Superior temporal gyrus (tissue), 1 donor: ENCODE results near the gene IFIH1.

ENCODE experiments used
- DNase-seq: peaks from one replicate; pipeline ENCODE4 v3.0.0-alpha.2; 2016; ENCODE audit errors: extremely low spot score

Gene IFIH1

DNA sequence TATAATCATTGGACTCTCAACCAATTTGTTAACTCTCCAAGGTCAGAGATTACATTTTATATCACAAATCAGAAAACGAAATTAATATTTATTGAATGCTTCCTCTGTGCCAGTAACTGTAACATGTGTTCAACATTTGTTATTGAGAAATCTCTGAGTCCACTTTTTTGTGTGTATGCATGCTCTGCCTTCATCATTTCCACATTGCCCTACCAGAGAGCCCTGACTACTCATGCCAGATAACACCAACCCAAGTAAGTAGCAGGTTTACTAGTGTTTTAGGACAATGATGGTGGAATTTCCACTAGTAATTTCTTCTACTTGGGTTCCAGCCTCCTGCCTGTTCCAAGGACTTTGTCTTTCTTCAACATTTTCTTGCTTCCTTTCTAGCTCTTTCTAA, 61.1 kb downstream of the IFIH1 start:
- no peak for DNase-seq

DNA sequence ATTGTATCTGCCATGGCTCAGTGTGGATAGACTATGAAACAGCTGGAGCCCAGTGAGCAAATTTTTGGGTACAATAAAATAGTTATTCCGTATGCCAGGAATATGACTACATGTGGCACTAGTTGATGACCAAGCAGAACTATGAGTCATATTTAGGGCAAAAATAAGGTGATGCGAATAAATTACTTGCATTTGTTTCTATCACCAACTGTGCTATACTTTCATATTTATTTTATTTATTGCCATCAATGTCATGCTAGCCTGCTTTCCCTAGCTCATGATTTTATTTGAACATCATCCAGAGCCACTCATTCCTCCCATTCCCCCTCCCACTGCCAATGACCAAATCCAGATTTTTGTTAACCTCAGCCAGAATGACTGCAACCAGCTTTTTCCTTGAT, 61.9 kb downstream of the IFIH1 start:
- no peak for DNase-seq

DNA sequence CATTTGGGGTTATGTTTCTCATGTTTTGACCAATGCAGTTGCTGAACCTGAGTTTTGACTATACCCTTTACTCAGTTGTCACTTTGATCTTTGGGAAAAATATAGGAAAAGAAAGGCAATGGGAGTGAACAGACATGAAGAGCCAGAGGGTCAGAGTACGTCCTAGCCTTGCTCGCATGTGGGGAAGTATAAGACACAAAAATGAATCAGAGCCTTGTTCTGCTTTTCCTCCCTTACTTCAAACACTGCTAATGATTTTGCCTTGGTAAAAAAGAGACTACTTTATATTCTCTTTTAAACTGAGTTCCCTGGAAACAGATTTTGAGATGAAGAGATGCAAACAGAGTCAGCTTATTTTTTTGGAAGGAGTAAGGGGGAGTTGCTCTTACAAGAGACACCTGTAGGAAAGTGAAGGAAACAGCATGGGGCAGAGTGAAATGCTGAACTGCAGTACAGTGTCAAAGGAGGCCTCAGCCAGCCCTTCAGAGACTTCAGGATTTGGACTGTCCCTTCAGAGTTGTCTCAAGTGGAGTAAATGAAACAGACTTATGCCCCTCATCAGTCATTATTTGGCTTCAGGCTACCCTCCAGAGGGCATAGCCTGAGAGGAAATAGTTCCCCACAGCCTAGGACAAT, 64.1 kb downstream of the IFIH1 start:
- no peak for DNase-seq

DNA sequence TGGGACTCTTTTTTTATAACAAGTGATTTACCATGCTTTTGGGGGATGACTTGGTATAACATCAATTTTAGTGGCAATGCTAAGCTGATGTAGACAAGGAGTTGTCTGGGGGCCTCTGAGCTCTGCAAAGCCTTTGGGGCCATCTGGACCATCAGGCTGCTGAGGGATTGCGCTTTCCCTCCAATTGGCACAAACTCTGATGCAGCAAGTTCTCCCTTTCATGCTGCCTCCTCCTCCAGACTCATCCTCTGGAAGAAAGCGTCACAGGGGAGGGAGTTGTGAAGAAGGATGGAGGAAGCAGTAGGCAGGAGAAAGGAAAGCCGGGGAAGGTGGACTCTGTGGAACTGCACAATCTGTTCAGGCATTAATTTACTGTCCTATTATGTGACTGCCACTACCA, 65.0 kb downstream of the IFIH1 start:
- no peak for DNase-seq

DNA sequence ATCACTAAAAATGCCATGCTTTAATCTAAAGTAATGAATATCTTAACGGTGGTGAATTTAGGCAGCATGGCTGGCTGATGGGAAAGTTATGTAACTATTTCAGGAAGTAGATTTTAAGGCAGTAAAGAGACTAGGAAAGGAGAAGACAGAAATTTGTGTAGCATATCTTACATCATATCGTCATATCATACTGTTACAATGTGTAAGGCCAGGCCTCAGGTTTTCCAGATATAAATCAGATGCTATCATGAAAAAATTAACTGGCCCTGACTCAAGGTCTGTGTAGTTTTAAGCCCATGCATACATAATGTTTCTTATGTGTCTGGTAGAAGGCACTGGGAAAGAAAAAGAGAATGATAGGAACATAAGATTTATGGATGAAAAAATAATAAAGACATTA, 66.3 kb downstream of the IFIH1 start:
- no peak for DNase-seq

DNA sequence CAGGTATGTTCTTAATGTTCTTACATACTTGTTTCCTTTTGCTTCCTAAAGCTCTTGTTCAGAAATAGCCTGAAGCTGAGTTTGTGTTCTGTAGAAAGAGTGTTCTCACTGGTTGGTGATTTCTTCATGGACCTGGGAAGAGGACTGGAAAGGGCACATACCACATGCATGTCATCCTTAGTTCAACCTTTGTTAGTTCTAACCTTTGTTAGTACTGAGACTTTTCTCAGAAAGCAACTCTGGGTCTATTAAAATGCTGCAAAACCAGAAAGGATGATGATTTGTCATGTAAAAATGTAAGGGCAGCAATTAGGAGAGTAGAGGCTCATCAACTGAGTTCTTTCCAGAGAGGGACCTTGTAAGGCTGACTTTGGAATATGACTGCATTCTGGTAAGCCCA, 72.7 kb downstream of the IFIH1 start:
- DNase-seq: no peak

DNA sequence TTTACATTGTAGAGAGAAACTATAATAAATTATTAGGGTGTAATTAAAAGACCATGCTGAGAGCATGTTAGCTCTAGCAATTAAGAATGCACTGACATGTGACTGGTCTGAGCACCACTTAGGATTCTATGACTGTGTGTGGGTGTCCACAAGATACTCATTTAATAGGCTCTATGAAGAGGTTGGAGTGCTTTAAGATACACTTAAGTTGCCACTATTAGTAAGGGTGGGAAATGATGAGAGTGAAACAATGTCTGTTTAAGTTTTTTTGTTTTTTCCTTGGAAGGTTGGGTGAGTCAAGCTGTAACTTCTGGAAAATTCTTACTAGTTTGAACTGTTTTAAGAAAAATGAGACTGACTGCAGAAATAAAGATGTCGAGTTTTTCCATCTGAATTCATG, 73.4 kb downstream of the IFIH1 start:
- DNase-seq: no peak

DNA sequence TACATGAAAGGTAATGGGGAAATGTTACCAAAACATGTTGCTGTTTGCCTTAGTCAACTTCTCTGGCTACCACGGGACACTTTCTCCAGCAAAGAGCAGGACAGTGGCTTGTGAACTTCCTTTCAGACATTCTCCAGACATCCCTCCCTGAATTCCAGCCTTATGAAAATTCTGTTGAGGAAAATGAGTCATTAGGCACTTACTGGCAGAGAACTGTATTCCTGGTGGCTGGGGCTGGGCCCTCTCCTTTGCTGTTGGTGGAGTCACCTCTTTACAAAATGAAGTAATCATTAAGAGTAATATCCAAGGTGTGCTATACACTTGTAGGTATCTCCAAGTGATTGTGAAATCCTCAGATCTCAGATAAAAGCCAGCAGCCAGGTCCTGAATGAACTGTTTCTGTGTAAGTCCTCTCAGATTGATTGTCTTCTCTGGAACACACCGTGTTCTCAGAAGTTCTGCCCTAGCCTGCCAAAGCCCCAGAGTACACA, 73.9 kb downstream of the IFIH1 start:
- no peak for DNase-seq

DNA sequence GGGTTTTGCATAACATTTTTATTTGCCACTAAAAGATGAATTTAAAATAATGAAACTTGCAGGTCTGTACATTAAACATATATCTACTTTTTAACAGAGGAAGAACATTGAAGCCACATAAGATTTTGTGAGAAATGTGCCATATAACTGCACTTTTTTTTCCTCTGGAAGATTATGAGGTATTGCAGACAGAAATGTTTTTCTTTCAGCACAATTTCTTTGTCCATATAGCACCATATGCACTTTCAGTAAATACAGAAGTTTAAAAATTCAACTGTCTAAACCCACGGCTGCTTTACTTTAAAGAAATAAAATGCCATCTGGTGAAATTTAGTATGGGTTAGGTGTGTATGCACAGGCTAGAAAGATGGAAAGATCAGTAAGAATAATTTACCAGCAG, 74.8 kb downstream of the IFIH1 start:
- peak; percentile 56 for DNase-seq

DNA sequence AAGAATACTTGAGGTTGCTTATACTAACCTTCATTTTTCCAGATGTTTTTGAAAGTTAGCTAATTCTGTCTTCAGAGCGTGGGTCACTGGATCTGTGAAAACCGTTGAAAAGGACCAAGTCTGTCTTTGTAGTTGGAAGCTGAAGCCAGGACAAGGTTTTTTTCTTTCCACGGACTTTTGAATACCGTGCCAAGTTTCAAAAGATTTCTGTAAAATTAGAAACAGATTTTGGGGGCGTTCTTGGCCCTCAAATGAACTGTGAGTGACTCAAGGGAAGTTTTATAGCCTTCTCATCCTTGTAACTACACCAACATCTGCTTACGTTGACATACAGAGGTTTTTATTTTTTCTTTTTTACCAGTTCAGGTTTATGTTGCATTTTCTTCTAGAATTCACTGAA, 75.2 kb downstream of the IFIH1 start, which contains the start of gene FAP:
Gene FAP, minus strand, starts transcription at position 152 of the 400 bp plus-strand sequence. Its CDS starts 118 bp downstream, at position 34.
- peak; percentile 48 for DNase-seq

DNA sequence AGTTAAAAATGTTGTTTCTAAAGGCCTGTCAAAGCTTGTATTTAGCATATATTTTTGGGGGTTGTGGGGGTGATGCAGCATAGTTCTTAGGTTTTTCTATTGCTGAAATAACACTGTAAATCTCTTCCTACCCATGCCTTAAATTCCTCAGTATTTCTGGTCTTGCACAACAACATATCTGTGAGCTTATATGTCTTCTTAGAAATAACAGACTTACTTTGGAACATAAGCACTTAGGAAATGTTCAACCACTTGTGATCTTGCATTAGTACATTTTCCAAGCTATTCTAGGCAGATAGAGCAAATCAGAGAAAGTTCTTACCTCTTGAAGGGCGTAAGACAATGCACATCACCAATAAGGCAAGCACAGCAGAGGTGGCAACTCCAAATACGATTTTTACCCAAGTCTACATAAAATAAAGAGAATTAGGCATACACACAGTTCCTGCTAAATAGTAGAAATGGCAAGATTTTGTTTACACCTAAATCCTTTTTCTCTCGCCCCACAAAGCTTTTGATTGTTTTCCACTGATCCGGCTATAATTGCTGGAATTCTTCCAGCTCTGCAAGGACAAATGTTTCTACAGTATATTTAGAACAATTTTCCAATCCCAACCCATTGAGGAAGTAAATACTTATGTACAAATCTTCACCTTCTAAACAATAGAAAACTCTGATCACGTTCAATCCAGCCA, 75.8 kb downstream of the IFIH1 start:
- DNase-seq: peak; percentile 61

DNA sequence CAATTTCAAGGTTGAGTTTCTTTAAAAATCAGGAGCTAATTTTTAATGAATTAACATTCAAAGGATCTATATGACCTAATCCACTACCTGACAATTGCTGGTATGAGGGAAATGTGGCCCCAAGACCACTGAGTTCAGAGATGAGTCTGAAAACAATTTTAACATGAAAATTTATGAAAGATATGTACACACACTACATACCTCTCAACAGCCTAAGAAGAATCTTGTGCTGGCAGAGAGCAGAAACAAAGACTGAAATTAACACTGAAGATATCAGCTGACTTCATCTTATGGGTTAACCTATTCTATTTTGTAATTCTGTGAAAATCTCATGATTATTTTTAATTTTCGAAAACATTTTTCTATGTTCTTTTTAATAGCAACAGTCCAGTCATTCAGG, 76.9 kb downstream of the IFIH1 start:
- DNase-seq: no peak

DNA sequence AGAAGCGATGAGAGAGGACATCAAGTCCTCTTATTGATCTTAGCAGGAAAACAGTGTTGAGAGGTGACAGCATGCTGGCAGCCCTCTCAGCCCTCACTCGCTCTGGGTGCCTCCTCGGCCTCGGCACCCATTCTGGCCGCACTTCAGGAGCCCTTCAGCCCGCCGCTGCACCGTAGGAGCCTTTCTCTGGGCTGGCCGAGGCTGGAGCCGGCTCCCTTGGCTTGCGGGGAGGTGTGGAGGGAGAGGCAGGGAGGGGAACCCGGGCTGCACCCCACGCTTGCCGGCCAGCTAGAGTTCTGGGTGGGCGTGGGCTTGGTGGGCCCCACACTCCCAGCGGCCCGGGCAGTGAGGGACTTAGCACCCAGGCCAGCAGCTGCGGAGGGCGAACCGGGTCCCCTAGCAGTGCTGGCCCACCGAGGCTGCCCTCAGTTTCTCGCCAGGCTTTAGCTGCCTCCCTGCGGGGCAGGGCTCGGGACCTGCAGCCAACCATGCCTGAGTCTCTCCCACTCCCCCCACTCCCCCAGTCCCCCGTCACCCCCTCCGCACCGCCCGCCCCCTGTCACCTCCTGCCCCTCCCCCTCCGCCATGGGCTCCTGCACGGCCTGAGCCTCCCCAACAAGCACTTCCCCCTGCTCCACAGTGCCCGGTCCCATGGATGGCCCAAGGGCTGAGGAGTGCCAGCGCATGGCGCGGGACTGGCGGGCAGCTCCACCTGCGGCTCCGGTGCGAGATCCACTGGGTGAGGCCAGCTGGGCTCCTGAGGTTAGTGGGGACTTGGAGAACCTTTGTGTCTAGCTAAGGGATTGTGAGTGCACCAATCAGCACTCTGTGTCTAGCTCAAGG, 83.6 kb downstream of the IFIH1 start:
- DNase-seq: no peak

DNA sequence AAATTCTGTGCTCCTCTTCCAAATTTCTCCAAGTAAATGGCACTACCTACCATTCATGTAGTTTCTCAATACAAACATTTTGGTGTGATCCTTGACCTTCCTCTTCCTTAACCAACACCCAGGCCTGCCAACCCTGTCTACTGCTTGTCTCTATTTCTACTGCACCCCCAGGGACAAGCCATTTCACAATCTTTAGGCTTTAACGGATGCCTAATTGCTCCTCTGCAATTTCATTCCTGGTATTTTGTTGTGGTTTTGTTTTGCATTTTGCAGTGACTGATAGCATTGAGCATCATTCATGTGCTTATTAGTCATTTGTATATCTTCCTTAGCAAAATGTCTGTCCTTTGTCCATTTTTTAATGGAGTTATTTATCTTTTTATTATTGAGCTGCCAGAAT, 85.3 kb downstream of the IFIH1 start:
- no peak for DNase-seq

DNA sequence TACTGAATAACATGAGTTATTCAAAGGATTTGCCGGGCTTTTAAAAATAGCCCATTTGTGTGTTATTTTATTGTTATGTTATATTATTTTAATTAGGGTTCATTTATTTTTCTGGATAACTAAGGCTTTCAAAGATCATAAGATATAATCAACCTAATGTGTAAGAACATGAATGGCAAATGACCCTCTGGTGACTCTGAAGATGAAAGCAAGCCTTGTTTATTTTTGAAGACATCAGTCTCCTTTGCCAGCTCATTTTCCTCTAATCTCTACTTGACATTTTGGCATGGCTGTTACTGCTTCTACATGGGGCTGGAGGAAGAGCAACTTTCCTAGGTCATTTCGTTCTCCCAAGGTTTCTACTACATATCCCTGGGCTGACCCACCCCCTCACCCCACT, 85.8 kb downstream of the IFIH1 start:
- no peak for DNase-seq

DNA sequence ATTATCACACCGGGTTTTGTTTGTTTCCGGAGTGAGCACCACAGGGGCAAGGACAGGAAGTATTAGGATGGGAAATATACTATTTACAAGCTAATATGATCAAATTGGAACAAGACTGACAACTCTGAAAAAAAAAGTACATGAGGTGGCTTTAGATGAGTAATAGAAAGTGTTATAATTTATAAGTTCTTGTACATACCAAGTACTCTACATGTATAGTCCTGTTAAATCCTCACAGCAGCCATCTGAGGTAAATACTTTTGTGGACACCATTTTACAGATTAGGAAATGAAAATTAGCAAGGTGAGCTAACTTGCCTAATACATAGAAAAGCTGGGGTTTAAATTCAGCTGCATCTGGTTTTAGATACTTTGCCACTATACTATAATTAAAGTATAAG, 86.5 kb downstream of the IFIH1 start:
- DNase-seq: no peak

DNA sequence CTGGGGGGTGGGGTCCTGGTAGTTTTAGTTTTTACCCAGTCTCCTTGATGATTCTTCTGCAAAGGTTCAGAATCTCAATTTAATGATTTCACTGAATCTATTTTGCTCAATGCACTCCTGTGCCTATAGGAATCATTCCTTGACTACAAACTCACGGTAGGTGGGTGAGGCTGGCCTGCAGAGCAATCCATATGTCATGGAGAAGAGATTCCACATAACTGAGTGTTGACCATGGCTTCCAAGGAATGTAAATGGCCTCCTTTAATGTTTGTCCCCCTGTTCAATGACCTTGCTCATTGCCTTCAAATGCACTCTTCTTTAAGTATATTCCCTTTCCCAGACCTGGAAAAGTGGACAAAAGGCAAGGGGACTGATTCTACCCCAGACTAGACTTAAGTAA, 87.7 kb downstream of the IFIH1 start:
- no peak for DNase-seq

DNA sequence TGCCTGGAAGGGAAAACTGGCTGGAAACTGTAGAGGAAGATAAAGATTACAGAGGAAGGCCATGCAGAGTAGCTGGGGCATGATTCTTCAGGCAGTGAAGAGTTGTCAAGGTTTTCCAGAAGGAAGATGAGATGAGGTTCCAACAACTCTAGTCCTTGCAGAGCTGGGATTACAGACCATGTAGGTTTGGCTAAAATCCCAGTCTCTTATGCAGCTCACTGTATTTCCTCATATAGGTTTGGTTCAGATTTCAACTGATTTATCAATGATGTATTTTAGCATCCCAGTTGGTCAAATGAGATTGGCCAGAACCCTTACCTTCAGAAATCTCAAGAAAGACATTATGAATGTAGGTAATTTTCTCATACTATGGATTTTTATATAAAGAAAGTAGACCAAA, 91.6 kb downstream of the IFIH1 start:
- no peak for DNase-seq

DNA sequence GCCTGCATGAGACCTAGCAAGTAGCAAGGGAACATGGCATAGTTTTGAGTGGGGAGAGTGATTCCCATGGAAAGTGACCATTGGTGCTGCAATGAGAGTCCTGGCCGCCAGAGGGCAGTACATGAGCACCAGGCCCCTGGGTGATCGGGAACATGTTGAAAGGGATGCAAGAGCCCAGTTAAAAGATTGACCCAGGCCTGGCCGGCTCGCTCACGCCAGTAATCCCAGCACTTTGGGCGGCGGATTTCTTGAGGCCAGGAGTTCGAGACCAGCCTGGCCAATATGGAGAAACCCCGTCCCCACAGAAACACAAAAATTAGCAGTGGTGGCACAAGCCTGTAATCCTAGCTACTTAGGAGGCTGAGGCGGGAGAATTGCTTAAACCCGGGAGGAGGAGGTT, 97.4 kb downstream of the IFIH1 start:
- peak; percentile 70 for DNase-seq

DNA sequence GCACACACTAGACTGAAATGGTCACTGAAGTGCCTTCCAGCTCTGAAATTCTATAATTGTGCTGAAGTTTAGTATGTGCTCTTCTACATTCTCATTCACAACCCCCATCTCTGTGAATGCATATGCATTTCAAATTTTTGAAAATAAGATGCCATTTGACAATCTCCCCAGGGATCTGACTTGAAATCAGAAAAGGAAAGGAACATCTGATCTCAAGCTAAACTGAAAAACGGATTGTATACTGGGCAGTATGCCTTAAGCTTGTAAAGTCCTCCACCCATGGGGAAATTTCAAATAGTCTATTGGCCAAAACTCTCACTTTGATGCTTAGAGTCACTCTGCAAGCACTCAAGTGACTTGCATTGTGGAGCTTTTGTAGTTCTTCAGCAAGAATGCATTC, 98.1 kb downstream of the IFIH1 start:
- DNase-seq: no peak

DNA sequence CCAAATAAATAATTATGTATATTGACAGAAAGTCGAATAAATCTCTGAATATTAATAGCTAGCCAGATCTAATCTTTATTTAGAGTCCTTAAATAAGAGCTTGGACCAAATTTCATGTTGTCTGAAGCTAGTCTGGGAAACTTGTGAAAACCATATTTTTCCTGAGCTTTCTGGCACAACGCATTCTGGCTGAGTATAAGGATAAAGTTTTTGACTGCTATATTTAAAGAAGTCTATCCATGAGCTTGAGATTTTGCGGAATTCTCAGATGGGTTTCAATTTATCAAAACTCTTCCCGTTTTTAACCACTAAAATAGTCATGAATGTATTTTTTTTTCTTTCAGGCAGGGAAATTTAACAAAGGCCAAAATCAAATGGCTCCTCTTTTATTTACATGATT, 99.1 kb downstream of the IFIH1 start:
- no peak for DNase-seq

DNA sequence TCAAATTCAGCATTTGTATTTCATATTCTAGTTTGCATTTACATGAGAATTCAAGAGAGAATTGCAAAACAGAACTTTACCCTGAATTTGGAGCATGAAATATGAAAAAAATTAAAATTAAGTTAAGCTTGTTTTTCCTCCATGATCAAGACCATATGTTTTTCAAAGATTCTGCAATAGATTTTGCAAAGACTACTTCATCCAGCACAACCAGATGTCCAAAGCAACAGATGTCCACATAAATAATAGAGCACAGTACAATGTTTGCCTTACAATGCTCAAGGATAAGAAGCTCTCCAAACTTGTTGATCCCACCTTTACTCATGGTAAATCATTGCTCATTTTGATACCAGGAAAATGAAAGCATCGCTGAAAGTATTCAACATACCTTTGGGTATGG, 100.9 kb downstream of the IFIH1 start:
- DNase-seq: no peak
